Spleen (tissue), 7 donors: ENCODE results near the gene C5orf24.

Source experiments
- POLR2A ChIP-seq, 3 donors: fragments of 450-650 bp; IDR thresholded peaks; one replicate each; pipeline ENCODE4 v1.5.1; 2017; ENCODE audit warnings: antibody characterized with exemption in 3 of 3, mild to moderate bottlenecking in 1 of 3
- POLR2AphosphoS5 ChIP-seq, 3 donors: sonication (generic); formaldehyde crosslinking; IDR thresholded peaks; one replicate each; pipeline ENCODE4 v1.5.1; 2017; ENCODE audit warnings: antibody characterized with exemption in 3 of 3
- TF ChIP-seq, protein P1 (sequence below), 11 experiments: fragments of 200-600 bp in 7 of 11; fragments of 450-650 bp in 4 of 11; sonication (generic) in 4 of 11; IDR thresholded peaks in 8 of 11; conservative IDR thresholded peaks in 3 of 11; 1 replicate in 7 of 11; 2 replicates in 4 of 11; pipeline versions ENCODE4 v1.4.0 to v1.8.0; 2016 to 2021; ENCODE audit warnings: antibody characterized with exemption in 11 of 11, inconsistent platforms in 4 of 11, mild to moderate bottlenecking in 1 of 11
- donor health status: DM: no; HTN: no; CAD: no; lungs with moderate emphysema.
- donor health status: DM: no; HTN: no; CAD: no.
- donor health status: DM: no; HTN: no; CAD: no.

DNA sequence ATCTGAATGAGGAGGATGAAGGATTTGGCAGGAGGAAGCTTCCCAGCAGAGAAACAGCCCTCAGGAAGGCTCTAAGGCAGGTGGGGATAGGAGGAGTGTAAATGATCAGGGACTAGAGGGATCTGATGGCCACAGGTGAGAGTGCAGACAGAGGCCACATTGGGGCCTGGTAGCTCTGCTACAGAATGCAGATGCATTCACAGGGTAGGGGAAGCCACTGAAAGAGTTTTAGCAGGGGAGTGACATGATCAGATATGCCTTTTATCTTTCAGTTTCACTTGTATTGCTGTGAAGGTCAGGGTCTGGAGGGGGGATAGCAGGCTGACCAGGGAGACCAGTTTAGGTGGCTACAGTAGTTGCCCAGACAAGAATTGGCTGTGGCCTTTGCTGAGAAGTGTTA is 31.4 kb downstream of the C5orf24 start:
- TF ChIP-seq POLR2A (IDR thresholded peaks at IDR 0.05) = no peak
- TF ChIP-seq, protein P1, sequence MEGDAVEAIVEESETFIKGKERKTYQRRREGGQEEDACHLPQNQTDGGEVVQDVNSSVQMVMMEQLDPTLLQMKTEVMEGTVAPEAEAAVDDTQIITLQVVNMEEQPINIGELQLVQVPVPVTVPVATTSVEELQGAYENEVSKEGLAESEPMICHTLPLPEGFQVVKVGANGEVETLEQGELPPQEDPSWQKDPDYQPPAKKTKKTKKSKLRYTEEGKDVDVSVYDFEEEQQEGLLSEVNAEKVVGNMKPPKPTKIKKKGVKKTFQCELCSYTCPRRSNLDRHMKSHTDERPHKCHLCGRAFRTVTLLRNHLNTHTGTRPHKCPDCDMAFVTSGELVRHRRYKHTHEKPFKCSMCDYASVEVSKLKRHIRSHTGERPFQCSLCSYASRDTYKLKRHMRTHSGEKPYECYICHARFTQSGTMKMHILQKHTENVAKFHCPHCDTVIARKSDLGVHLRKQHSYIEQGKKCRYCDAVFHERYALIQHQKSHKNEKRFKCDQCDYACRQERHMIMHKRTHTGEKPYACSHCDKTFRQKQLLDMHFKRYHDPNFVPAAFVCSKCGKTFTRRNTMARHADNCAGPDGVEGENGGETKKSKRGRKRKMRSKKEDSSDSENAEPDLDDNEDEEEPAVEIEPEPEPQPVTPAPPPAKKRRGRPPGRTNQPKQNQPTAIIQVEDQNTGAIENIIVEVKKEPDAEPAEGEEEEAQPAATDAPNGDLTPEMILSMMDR (IDR thresholded peaks at IDR 0.05 in 8 of 11, conservative IDR thresholded peaks at IDR 0.05 in 3 of 11) = no peak
- TF ChIP-seq POLR2AphosphoS5 (IDR thresholded peaks at IDR 0.05) = no peak
